ENCODE measurements around the gene KDM4B. TPM values are rescaled to one million over a fixed set of nuclear protein-coding genes. Genes with fewer than 3 reads are reported as not detected.

KDM4B gene
- total and polyA plus RNA-seq, 2 donors (not counting 1 experiment from before 2014, with no cell fraction given): 75.5 to 205 TPM

GRCh38 chr19:5136073-5136855, 167.4 kb downstream of the KDM4B start:
- Histone ChIP-seq H3K4me3 (ENCODE audit: control extremely low read depth in 1 of 5, extremely low read depth in 1 of 5, insufficient read depth in 1 of 5, low read depth in 2 of 5, low read length in 4 of 5) (no peak overlapping the region), H3K4me1 (ENCODE audit: control insufficient read depth in 2 of 2, insufficient read depth in 2 of 2, low read length in 2 of 2) (peaks cover 64 to 98% of the 10 kb centered on the region in 2 donors), H4K20me1 (ENCODE audit: control insufficient read depth, insufficient read depth, low read length, poor library complexity, severe bottlenecking) (peaks cover 95% of the 10 kb centered on the region), H3K9me3 (ENCODE audit: control extremely low read depth in 1 of 3, control insufficient read depth in 2 of 3, insufficient read depth in 1 of 3, low read length in 2 of 3) (no peaks in the 10 kb centered on the region), H3K9ac (ENCODE audit: low read length) (no peak overlapping the region), H2AFZ (ENCODE audit: insufficient read depth, low read depth, low read length, poor library complexity, severe bottlenecking) (no peak overlapping the region), H3K27ac (ENCODE audit: low read length in 2 of 2) (no peak overlapping the region), H3K27me3 (replicated peaks in 1 of 4; ENCODE audit: control extremely low read depth in 1 of 4, control insufficient read depth in 3 of 4, insufficient read depth in 4 of 4, low read length in 3 of 4) (no peaks in the 10 kb centered on the region), H3K4me2 (replicated peaks; ENCODE audit: low read depth, low read length, poor library complexity, severe bottlenecking) (peak overlapping the region; percentile 21), H3K36me3 (replicated peaks in 1 of 2; ENCODE audit: control extremely low read depth in 1 of 2, control insufficient read depth in 1 of 2, extremely low read depth in 1 of 2, insufficient read depth in 2 of 2, low read length in 1 of 2) (peaks cover 0 to 91% of the 10 kb centered on the region in 2 experiments), H3K79me2 (ENCODE audit: control insufficient read depth, insufficient read depth, low read length) (peaks cover 94% of the 10 kb centered on the region)
- ATAC-seq (ENCODE audit: low read depth) (no peak), DNase-seq (no peak)
- no peak for TF ChIP-seq EZH2 (IDR thresholded peaks at IDR 0.05; ENCODE audit: borderline replicate concordance, insufficient read depth, low read depth, low read length, poor library complexity, severe bottlenecking)
- TF ChIP-seq CTCF (IDR thresholded peaks at IDR 0.05): no peak
- intact Hi-C loops (cut with micrococcal nuclease): loop anchor here (10.0 kb wide), 1 partner anchor 489 kb away; the partner anchor contains the start of genes SAFB and SAFB2
- POLR2A ChIA-PET: no interaction called here
- H3K4me1 Mint-ChIP-seq: peaks cover 79% of the 10 kb centered on the region
- H3K4me3 Mint-ChIP-seq: peak overlapping the region; percentile 52
- CTCF ChIA-PET: interaction anchor here (4.5 kb wide), 1 partner anchor 86 kb away, joined by 47 read pairs; no protein-coding TSS in a partner anchor
- H3K27me3 Mint-ChIP-seq: no peaks in the 10 kb centered on the region
- peak overlapping the region; percentile 59 for H3K27ac Mint-ChIP-seq
- no peaks in the 10 kb centered on the region for H3K9me3 Mint-ChIP-seq (ENCODE audit: insufficient read depth)
- WGBS (ENCODE audit: insufficient coverage): 81% methylated on average over 22 of the region's 25 CpGs

GRCh38 chr19:5137114-5137513, 168.2 kb downstream of the KDM4B start:
- intact Hi-C loops (cut with micrococcal nuclease): loop anchor here (10.0 kb wide), 1 partner anchor 488 kb away; the partner anchor contains the start of genes SAFB and SAFB2
- ChIA-PET CTCF (interaction anchor here (0.5 to 4.5 kb wide), 2 partner anchors 87 to 299 kb away, joined by 3 to 47 read pairs; no protein-coding TSS in a partner anchor), POLR2A (no interaction called here)
- Mint-ChIP-seq H3K27me3 (no peaks in the 10 kb centered on the region), H3K9me3 (ENCODE audit: insufficient read depth) (no peaks in the 10 kb centered on the region), H3K4me3 (peak overlapping the region; percentile 50), H3K4me1 (peaks cover 77% of the 10 kb centered on the region), H3K27ac (peak overlapping the region; percentile 79)
- peaks cover 97% of the 10 kb centered on the region for H3K79me2 ChIP-seq (ENCODE audit: control insufficient read depth, insufficient read depth, low read length)
- H3K9ac ChIP-seq (ENCODE audit: low read length): no peak overlapping the region
- H3K4me1 ChIP-seq (ENCODE audit: control insufficient read depth in 2 of 2, insufficient read depth in 2 of 2, low read length in 2 of 2): peaks cover 71 to 99% of the 10 kb centered on the region in 2 donors
- no peak overlapping the region for H2AFZ ChIP-seq (ENCODE audit: insufficient read depth, low read depth, low read length, poor library complexity, severe bottlenecking)
- H3K36me3 ChIP-seq (replicated peaks in 1 of 2; ENCODE audit: control extremely low read depth in 1 of 2, control insufficient read depth in 1 of 2, extremely low read depth in 1 of 2, insufficient read depth in 2 of 2, low read length in 1 of 2): peaks cover 0 to 99% of the 10 kb centered on the region in 2 experiments
- peak overlapping the region; percentile 73 for H3K4me2 ChIP-seq (replicated peaks; ENCODE audit: low read depth, low read length, poor library complexity, severe bottlenecking)
- ATAC-seq (ENCODE audit: low read depth) (no peak), DNase-seq (no peak)
- H3K27ac ChIP-seq (ENCODE audit: low read length in 2 of 2): no peak overlapping the region
- 96% methylated on average over 20 of the region's 22 CpGs for WGBS (ENCODE audit: insufficient coverage)
- H3K4me3 ChIP-seq (ENCODE audit: control extremely low read depth in 1 of 5, extremely low read depth in 1 of 5, insufficient read depth in 1 of 5, low read depth in 2 of 5, low read length in 4 of 5): no peak overlapping the region
- H4K20me1 ChIP-seq (ENCODE audit: control insufficient read depth, insufficient read depth, low read length, poor library complexity, severe bottlenecking): peaks cover 98% of the 10 kb centered on the region
- TF ChIP-seq EZH2 (IDR thresholded peaks at IDR 0.05; ENCODE audit: borderline replicate concordance, insufficient read depth, low read depth, low read length, poor library complexity, severe bottlenecking) (no peak), CTCF (IDR thresholded peaks at IDR 0.05) (no peak)
- no peaks in the 10 kb centered on the region for H3K27me3 ChIP-seq (replicated peaks in 1 of 4; ENCODE audit: control extremely low read depth in 1 of 4, control insufficient read depth in 3 of 4, insufficient read depth in 4 of 4, low read length in 3 of 4)
- H3K9me3 ChIP-seq (ENCODE audit: control extremely low read depth in 1 of 3, control insufficient read depth in 2 of 3, insufficient read depth in 1 of 3, low read length in 2 of 3): no peaks in the 10 kb centered on the region

Measured in B cell (primary cell).